ENCODE results near the gene PRR20G.

- no peak for TF ChIP-seq CTCF (IDR thresholded peaks at IDR 0.05)
- no peak for TF ChIP-seq POLR2AphosphoS5 (IDR thresholded peaks at IDR 0.05)
- no peak for TF ChIP-seq POLR2A (IDR thresholded peaks at IDR 0.05)
Measured at GRCh38 chr3:127263037-127263436, 24.8 kb downstream of the PRR20G start.

Measured in stomach (tissue), 4 donors.